Smooth muscle cell (in vitro differentiated cells): Measurements from ENCODE around the gene CCDC167. TPM values are rescaled to one million over a fixed set of nuclear protein-coding genes. Genes with fewer than 3 reads are reported as not detected.

ENCODE experiments used
- DNase-seq: peaks from one replicate; lab custom pipeline; 2025; ENCODE audit not compliant: unreplicated experiment; lab: John Stamatoyannopoulos, UW
- H2AFZ ChIP-seq: fragments of 200-600 bp; sonication (generic); 2 replicates; pipeline ENCODE4 v1.6.0; 2016; ENCODE audit warnings: antibody characterized with exemption, low read depth, mild to moderate bottlenecking
- H3F3A ChIP-seq: fragments of 200-600 bp; sonication (generic); 2 replicates; pipeline ENCODE4 v1.6.0; 2017; ENCODE audit warnings: antibody characterized with exemption, low read depth
- H3K27ac ChIP-seq: fragments of 200-600 bp; sonication (generic); 2 replicates; pipeline ENCODE4 v1.5.1; 2016; ENCODE audit warnings: low read depth, mild to moderate bottlenecking
- H3K27me3 ChIP-seq: fragments of 200-600 bp; sonication (generic); 2 replicates; pipeline ENCODE4 v1.6.1; 2016; ENCODE audit warnings: low read depth, mild to moderate bottlenecking
- H3K36me3 ChIP-seq: fragments of 200-600 bp; sonication (generic); 2 replicates; pipeline ENCODE4 v1.5.1; 2016; ENCODE audit warnings: low read depth
- H3K4me1 ChIP-seq: fragments of 200-600 bp; sonication (generic); 2 replicates; pipeline ENCODE4 v1.5.1; 2016; ENCODE audit warnings: low read depth
- H3K4me2 ChIP-seq: fragments of 200-600 bp; sonication (generic); 2 replicates; pipeline ENCODE4 v1.6.0; 2016; ENCODE audit warnings: mild to moderate bottlenecking
- H3K4me3 ChIP-seq: fragments of 200-600 bp; sonication (generic); 2 replicates; pipeline ENCODE4 v1.5.1; 2016; ENCODE audit warnings: mild to moderate bottlenecking
- H3K79me2 ChIP-seq: fragments of 200-600 bp; sonication (generic); 2 replicates; pipeline ENCODE4 v1.6.0; 2016; ENCODE audit warnings: low read depth, mild to moderate bottlenecking
- H3K9ac ChIP-seq: fragments of 200-600 bp; sonication (generic); 2 replicates; pipeline ENCODE4 v1.6.0; 2016; ENCODE audit warnings: low read depth
- H3K9me3 ChIP-seq: fragments of 200-600 bp; sonication (generic); replicated peaks from 2 replicates; pipeline ENCODE4 v1.5.1; 2016; ENCODE audit warnings: low read depth
- H4K20me1 ChIP-seq: fragments of 200-600 bp; sonication (generic); 2 replicates; pipeline ENCODE4 v1.6.0; 2016; ENCODE audit warnings: low read depth
- WGBS: methylation state at CpG from one replicate; pipeline ENCODE4 v1.1.7; 2016; ENCODE audit warnings: low lambda C conversion rate; 5-methylcytosine and 5-hydroxymethylcytosine counted together
- polyA plus RNA-seq: library from polyadenylated mRNA; unstranded; fragments of >200 nt; fragmentation: Nextera tagmentation; extraction: Ambion mirVana; gene quantifications from 2 replicates; pipeline ENCODE4 v1.2.1, GENCODE V29; 2016
- total RNA-seq: library from RNA; depleted of rRNA; stranded (reverse); fragments of >200 nt; gene quantifications from 2 replicates; pipeline ENCODE4 v1.2.3, GENCODE V29; 2014
- TF ChIP-seq, protein P1 (sequence below): fragments of 200-600 bp; sonication (generic); IDR thresholded peaks from 2 replicates; pipeline ENCODE4 v1.5.1; 2017; ENCODE audit warnings: borderline replicate concordance, mild to moderate bottlenecking, antibody characterized with exemption; ENCODE audit not compliant: insufficient read depth, poor library complexity, severe bottlenecking

CCDC167 gene
- total and polyA plus RNA-seq, 2 experiments from 2014 or later: 81.0 to 114 TPM

DNA sequence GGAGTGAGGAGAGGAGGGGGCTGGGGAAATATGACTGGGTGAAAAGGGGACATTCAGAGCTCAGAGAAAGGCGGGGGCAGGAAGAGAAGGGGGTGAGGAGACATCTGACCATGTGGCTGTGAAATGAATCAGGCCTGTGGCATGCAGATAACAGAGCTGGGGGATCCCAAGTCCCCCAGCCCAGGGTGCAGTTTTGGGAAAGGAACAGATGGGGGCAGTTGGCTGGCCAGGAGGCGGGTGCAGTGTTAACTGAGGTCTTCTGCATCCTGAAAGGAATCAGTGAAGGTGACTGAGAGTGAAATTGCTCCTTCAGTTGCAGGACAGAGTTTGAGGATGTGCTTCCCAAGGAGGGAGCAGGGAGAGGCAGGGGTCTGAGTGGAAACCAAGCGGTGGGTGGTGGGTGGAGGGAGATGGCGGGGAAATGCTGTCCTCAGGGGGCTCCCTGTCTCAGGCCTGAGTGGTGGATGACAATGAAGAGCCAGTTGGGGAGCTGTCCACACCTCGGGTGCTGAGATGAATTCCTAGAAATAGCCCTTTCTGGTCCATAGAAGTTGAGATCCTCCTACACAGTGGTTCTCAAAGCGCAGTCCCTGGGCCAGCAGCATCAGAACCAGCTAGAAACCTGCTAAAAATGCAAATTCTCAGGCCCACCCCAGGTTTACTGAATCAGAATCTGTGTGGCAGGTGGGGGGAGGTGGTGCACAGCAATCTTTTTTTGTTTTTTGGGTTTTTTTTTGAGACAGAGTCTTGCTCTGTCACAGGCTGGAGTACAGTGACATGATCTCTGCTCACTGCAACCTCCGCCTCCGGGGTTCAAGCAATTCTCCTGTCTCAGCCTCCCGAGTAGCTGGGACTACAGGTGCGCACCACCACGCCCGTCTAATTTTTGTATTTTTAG is 26.0 kb upstream of the CCDC167 start:
- Histone ChIP-seq H4K20me1 (no peaks in the 10 kb centered on the region), H3K9me3 (no peaks in the 10 kb centered on the region), H3K4me3 (no peak overlapping the region), H3K36me3 (no peaks in the 10 kb centered on the region), H3K4me1 (no peaks in the 10 kb centered on the region), H3K79me2 (no peaks in the 10 kb centered on the region), H3F3A (no peaks in the 10 kb centered on the region), H3K4me2 (no peak overlapping the region), H3K9ac (no peak overlapping the region), H3K27ac (no peak overlapping the region), H3K27me3 (peaks cover 2% of the 10 kb centered on the region), H2AFZ (no peak overlapping the region)
- TF ChIP-seq, protein P1, sequence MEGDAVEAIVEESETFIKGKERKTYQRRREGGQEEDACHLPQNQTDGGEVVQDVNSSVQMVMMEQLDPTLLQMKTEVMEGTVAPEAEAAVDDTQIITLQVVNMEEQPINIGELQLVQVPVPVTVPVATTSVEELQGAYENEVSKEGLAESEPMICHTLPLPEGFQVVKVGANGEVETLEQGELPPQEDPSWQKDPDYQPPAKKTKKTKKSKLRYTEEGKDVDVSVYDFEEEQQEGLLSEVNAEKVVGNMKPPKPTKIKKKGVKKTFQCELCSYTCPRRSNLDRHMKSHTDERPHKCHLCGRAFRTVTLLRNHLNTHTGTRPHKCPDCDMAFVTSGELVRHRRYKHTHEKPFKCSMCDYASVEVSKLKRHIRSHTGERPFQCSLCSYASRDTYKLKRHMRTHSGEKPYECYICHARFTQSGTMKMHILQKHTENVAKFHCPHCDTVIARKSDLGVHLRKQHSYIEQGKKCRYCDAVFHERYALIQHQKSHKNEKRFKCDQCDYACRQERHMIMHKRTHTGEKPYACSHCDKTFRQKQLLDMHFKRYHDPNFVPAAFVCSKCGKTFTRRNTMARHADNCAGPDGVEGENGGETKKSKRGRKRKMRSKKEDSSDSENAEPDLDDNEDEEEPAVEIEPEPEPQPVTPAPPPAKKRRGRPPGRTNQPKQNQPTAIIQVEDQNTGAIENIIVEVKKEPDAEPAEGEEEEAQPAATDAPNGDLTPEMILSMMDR: no peak
- no peak for DNase-seq
- WGBS: 67% methylated on average over 12 of the region's 12 CpGs

DNA sequence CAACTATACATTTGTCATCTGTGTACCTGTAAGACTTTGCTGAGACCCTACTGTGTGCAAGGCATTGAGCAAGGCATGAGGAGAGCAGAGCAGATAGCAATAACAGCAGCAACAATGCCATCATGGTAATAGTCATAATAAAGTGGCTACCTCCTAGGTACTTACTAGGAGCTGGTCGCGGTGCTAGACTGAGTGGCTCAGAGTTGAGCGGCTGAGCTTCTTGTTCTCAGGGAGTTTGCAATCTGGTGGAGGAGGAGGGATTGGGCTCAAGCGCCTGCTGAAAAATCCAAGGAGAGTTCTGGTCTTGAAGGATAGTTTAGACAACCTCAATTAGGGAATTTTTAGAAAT is 25.3 kb upstream of the CCDC167 start:
- WGBS: 75% methylated on average over 4 of the region's 4 CpGs
- H3K79me2 ChIP-seq: no peaks in the 10 kb centered on the region

DNA sequence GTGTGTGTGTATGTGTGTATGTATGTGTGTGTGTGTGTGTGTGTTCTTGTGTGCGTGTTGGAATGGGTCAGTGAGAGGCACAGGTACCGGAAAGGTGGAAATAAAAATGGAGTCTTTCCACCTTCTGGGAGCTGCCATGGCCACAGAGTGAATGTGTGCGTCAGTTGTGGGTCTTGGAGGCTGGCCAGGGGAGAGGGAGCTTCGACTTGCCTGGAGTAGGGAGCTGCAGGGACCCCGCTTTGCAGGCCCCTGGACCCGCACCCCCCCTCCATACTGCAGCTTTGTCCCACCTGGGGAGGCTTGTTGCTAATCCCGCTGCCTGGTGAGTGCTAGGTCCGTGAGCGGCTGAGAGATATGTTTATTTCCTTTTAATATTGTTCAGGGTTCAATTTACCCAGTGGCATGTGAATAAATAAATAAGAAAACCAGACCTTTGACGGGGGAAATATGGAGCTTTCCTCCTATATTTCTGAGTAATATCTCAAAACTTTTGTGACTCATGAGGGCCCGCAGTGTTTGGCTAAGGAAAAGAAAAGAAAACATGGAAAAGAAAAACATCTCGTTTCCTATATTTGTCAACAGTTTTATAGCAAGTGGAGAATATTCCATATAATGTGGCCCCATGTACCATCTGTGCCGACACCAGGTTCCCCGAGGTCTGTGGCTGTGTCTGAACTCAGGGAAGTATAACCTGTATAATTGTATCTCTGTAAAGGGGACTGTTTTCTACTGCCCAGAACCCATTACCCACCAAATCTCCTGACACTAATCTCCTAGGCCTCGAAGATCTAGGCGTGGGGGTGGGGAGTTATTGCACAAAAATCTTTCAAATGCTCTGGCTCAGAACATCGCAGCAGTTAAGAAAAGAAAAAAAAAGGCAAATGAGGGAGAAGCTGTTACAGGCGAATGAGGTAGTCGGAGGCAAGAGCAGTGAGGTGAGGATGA is 24.6 kb upstream of the CCDC167 start:
- Histone ChIP-seq H3K4me1 (no peaks in the 10 kb centered on the region), H3K27me3 (no peaks in the 10 kb centered on the region), H3K9me3 (no peaks in the 10 kb centered on the region), H3K79me2 (no peaks in the 10 kb centered on the region), H3K4me2 (no peak overlapping the region), H4K20me1 (no peaks in the 10 kb centered on the region), H3K4me3 (no peak overlapping the region), H3K36me3 (no peaks in the 10 kb centered on the region), H3K9ac (no peak overlapping the region), H3F3A (no peaks in the 10 kb centered on the region), H3K27ac (no peak overlapping the region), H2AFZ (no peak overlapping the region)
- no peak for DNase-seq
- 77% methylated on average over 19 of the region's 19 CpGs for WGBS
- TF ChIP-seq, protein P1: no peak

More for the DNA sequence above, 25.3 kb upstream of the CCDC167 start:
- H3F3A ChIP-seq: no peaks in the 10 kb centered on the region
- no peaks in the 10 kb centered on the region for H3K27me3 ChIP-seq
- no peaks in the 10 kb centered on the region for H4K20me1 ChIP-seq
- no peak for DNase-seq
- H3K36me3 ChIP-seq: no peaks in the 10 kb centered on the region
- H3K4me2 ChIP-seq: no peak overlapping the region
- H3K9ac ChIP-seq: no peak overlapping the region
- no peak overlapping the region for H2AFZ ChIP-seq
- no peak overlapping the region for H3K4me3 ChIP-seq
- TF ChIP-seq, protein P1: no peak
- no peaks in the 10 kb centered on the region for H3K9me3 ChIP-seq
- H3K27ac ChIP-seq: no peak overlapping the region
- H3K4me1 ChIP-seq: no peaks in the 10 kb centered on the region
